WTC11 (cell line): ENCODE measurements around the gene ITK. TPM values are rescaled to one million over a fixed set of nuclear protein-coding genes. Genes with fewer than 3 reads are reported as not detected.

Experiments used
- ATAC-seq: fragments of 200-7000 bp; cut with Tn5 transposase; 2 replicates; pipeline ENCODE4 v1.10.0; 2021; ENCODE audit warnings: mild to moderate bottlenecking, moderate library complexity
- CTCF ChIA-PET: fragments of 300-600 bp; sonication (Branson Sonifier 250); formaldehyde crosslinking; loops from one replicate; lab custom pipeline; 2021; ENCODE audit warnings: antibody characterized with exemption; lab: Charles Lee
- POLR2A ChIA-PET: fragments of 350-600 bp; sonication (Branson Sonifier 250); formaldehyde crosslinking; loops from one replicate; lab custom pipeline; 2021; ENCODE audit warnings: antibody characterized with exemption; lab: Charles Lee
- DNase-seq: peaks from one replicate; pipeline ENCODE4 v3.0.0; 2021; ENCODE audit warnings: low spot score
- H3K27ac Mint-ChIP-seq: 2 replicates; pipeline ENCODE4 v1.8.0; 2021; ENCODE audit warnings: mixed read lengths
- H3K27me3 Mint-ChIP-seq: 2 replicates; pipeline ENCODE4 v1.8.0; 2021; ENCODE audit warnings: low read depth, mild to moderate bottlenecking, moderate library complexity, mixed read lengths
- H3K36me3 Mint-ChIP-seq: 2 replicates; pipeline ENCODE4 v1.8.0; 2021; ENCODE audit warnings: mixed read lengths
- H3K4me1 Mint-ChIP-seq: 2 replicates; pipeline ENCODE4 v1.8.0; 2022; ENCODE audit warnings: mixed read lengths
- H3K4me3 Mint-ChIP-seq: 2 replicates; pipeline ENCODE4 v1.8.0; 2021; ENCODE audit warnings: mild to moderate bottlenecking, moderate library complexity, mixed read lengths
- H3K9me3 Mint-ChIP-seq: 2 replicates; pipeline ENCODE4 v1.8.0; 2021; ENCODE audit warnings: mixed read lengths
- CREM ChIP-seq: sonication (generic); formaldehyde crosslinking; IDR thresholded peaks from 2 replicates; pipeline ENCODE4 v1.8.1; 2022; ENCODE audit warnings: mild to moderate bottlenecking, missing genetic modification reagents, moderate library complexity
- ELF4 ChIP-seq: sonication (generic); formaldehyde crosslinking; IDR thresholded peaks from 2 replicates; pipeline ENCODE4 v1.8.1; 2022; ENCODE audit warnings: low read depth, mild to moderate bottlenecking, moderate library complexity, missing genetic modification reagents
- ETV6 ChIP-seq: sonication (generic); formaldehyde crosslinking; IDR thresholded peaks from 2 replicates; pipeline ENCODE4 v1.8.1; 2022; ENCODE audit warnings: mild to moderate bottlenecking, missing genetic modification reagents
- FOXJ3 ChIP-seq: sonication (generic); formaldehyde crosslinking; IDR thresholded peaks from 2 replicates; pipeline ENCODE4 v1.9.0; 2021; ENCODE audit warnings: missing genetic modification reagents, mild to moderate bottlenecking, borderline replicate concordance
- MXD4 ChIP-seq: fragments of 250-450 bp; sonication (Bioruptor Pico); IDR thresholded peaks from 2 replicates; pipeline ENCODE4 v1.8.0; 2021; ENCODE audit warnings: mild to moderate bottlenecking, moderate library complexity, borderline replicate concordance
- MYBL2 ChIP-seq: sonication (generic); formaldehyde crosslinking; IDR thresholded peaks from 2 replicates; pipeline ENCODE4 v1.8.1; 2023; ENCODE audit warnings: mild to moderate bottlenecking, moderate library complexity, missing genetic modification reagents
- NFE2L1 ChIP-seq: sonication (generic); formaldehyde crosslinking; IDR thresholded peaks from 2 replicates; pipeline ENCODE4 v1.8.1; 2023; ENCODE audit warnings: missing genetic modification reagents
- OVOL2 ChIP-seq: fragments of 250-450 bp; sonication (Bioruptor Pico); IDR thresholded peaks from 2 replicates; pipeline ENCODE4 v1.9.0; 2021; ENCODE audit warnings: mild to moderate bottlenecking, borderline replicate concordance
- SMAD3 ChIP-seq: sonication (generic); formaldehyde crosslinking; IDR thresholded peaks from 2 replicates; pipeline ENCODE4 v1.8.0; 2022; ENCODE audit warnings: missing genetic modification reagents, mild to moderate bottlenecking, borderline replicate concordance
- SOX15 ChIP-seq: fragments of 250-450 bp; sonication (Bioruptor Pico); IDR thresholded peaks from 2 replicates; pipeline ENCODE4 v1.9.0; 2021; ENCODE audit warnings: mild to moderate bottlenecking
- ZBTB21 ChIP-seq: sonication (generic); formaldehyde crosslinking; IDR thresholded peaks from 2 replicates; pipeline ENCODE4 v1.8.1; 2023; ENCODE audit warnings: mild to moderate bottlenecking, missing genetic modification reagents, borderline replicate concordance
- total RNA-seq: library from RNA; stranded (reverse); gene quantifications from 3 replicates; pipeline ENCODE4 v1.2.3, GENCODE V29; 2021
- TF ChIP-seq, protein P1 (sequence below): sonication (generic); formaldehyde crosslinking; IDR thresholded peaks from 2 replicates; pipeline ENCODE4 v1.8.1; 2023; ENCODE audit warnings: mild to moderate bottlenecking, missing genetic modification reagents, moderate library complexity
- TF ChIP-seq, protein P2 (sequence below): sonication (generic); formaldehyde crosslinking; IDR thresholded peaks from 2 replicates; pipeline ENCODE4 v1.8.1; 2023; ENCODE audit warnings: mild to moderate bottlenecking, missing genetic modification reagents, borderline replicate concordance
- TF ChIP-seq, protein P3 (sequence below): sonication (generic); formaldehyde crosslinking; IDR thresholded peaks from 2 replicates; pipeline ENCODE4 v1.8.0; 2022; ENCODE audit warnings: mild to moderate bottlenecking, missing genetic modification reagents
- TF ChIP-seq, protein P4 (sequence below): sonication (generic); formaldehyde crosslinking; IDR thresholded peaks from 2 replicates; pipeline ENCODE4 v1.8.1; 2023; ENCODE audit warnings: mild to moderate bottlenecking, moderate library complexity, missing genetic modification reagents
- TF ChIP-seq, protein P5 (sequence below): fragments of 250-450 bp; sonication (Bioruptor Pico); conservative IDR thresholded peaks from 2 replicates; pipeline ENCODE4 v1.9.0; 2021; ENCODE audit warnings: mild to moderate bottlenecking
- TF ChIP-seq, protein P6 (sequence below): sonication (generic); formaldehyde crosslinking; IDR thresholded peaks from 2 replicates; pipeline ENCODE4 v1.8.1; 2022; ENCODE audit warnings: mild to moderate bottlenecking, missing genetic modification reagents, moderate library complexity, borderline replicate concordance
- TF ChIP-seq, protein P7 (sequence below): sonication (generic); formaldehyde crosslinking; IDR thresholded peaks from 2 replicates; pipeline ENCODE4 v1.8.1; 2022; ENCODE audit warnings: low read depth, mild to moderate bottlenecking, moderate library complexity, missing genetic modification reagents, borderline replicate concordance

The ITK gene
- total RNA-seq, 1 experiment from 2014 or later, result 0.52 TPM

DNA sequence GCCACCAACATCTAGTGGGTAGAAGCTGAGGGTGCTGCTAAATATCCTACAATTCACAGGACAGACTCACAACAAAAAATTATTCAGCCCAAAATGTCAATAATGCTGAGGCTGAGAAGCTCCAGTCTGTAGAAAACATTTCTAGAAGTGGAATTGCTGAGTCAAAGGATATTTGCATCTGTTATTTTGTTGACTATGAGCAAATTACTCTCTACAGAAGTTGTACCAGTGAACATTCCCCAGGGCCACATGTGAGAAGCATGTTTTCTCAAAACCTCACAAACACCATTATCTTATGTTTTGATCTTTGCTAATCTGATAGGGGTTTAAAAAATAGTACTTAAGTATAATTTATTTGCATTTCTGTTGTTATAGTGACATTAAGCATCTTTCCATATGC lies 15.4 kb downstream of the ITK start:
- ATAC-seq (no peak), DNase-seq (no peak)
- H3K4me3 Mint-ChIP-seq, result no peak overlapping the region
- no peaks in the 10 kb centered on the region for H3K9me3 Mint-ChIP-seq
- ChIA-PET POLR2A (no interaction called here), CTCF (no interaction called here)
- no peaks in the 10 kb centered on the region for H3K36me3 Mint-ChIP-seq
- peaks cover 5% of the 10 kb centered on the region for H3K27me3 Mint-ChIP-seq
- H3K27ac Mint-ChIP-seq, result no peak overlapping the region
- H3K4me1 Mint-ChIP-seq, result no peaks in the 10 kb centered on the region
- TF ChIP-seq, protein P1, sequence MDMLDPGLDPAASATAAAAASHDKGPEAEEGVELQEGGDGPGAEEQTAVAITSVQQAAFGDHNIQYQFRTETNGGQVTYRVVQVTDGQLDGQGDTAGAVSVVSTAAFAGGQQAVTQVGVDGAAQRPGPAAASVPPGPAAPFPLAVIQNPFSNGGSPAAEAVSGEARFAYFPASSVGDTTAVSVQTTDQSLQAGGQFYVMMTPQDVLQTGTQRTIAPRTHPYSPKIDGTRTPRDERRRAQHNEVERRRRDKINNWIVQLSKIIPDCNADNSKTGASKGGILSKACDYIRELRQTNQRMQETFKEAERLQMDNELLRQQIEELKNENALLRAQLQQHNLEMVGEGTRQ, result no peak
- no peak for TF ChIP-seq MYBL2 (CRISPR knock-in tag)
- no peak for TF ChIP-seq MXD4 (CRISPR knock-in tag)
- TF ChIP-seq FOXJ3 (CRISPR knock-in tag), result no peak
- TF ChIP-seq ELF4 (CRISPR knock-in tag), result no peak
- TF ChIP-seq, protein P2, sequence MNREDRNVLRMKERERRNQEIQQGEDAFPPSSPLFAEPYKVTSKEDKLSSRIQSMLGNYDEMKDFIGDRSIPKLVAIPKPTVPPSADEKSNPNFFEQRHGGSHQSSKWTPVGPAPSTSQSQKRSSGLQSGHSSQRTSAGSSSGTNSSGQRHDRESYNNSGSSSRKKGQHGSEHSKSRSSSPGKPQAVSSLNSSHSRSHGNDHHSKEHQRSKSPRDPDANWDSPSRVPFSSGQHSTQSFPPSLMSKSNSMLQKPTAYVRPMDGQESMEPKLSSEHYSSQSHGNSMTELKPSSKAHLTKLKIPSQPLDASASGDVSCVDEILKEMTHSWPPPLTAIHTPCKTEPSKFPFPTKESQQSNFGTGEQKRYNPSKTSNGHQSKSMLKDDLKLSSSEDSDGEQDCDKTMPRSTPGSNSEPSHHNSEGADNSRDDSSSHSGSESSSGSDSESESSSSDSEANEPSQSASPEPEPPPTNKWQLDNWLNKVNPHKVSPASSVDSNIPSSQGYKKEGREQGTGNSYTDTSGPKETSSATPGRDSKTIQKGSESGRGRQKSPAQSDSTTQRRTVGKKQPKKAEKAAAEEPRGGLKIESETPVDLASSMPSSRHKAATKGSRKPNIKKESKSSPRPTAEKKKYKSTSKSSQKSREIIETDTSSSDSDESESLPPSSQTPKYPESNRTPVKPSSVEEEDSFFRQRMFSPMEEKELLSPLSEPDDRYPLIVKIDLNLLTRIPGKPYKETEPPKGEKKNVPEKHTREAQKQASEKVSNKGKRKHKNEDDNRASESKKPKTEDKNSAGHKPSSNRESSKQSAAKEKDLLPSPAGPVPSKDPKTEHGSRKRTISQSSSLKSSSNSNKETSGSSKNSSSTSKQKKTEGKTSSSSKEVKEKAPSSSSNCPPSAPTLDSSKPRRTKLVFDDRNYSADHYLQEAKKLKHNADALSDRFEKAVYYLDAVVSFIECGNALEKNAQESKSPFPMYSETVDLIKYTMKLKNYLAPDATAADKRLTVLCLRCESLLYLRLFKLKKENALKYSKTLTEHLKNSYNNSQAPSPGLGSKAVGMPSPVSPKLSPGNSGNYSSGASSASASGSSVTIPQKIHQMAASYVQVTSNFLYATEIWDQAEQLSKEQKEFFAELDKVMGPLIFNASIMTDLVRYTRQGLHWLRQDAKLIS (CRISPR knock-in tag), result no peak
- no peak for TF ChIP-seq OVOL2 (CRISPR knock-in tag)
- TF ChIP-seq ETV6 (CRISPR knock-in tag), result no peak
- TF ChIP-seq, protein P3, sequence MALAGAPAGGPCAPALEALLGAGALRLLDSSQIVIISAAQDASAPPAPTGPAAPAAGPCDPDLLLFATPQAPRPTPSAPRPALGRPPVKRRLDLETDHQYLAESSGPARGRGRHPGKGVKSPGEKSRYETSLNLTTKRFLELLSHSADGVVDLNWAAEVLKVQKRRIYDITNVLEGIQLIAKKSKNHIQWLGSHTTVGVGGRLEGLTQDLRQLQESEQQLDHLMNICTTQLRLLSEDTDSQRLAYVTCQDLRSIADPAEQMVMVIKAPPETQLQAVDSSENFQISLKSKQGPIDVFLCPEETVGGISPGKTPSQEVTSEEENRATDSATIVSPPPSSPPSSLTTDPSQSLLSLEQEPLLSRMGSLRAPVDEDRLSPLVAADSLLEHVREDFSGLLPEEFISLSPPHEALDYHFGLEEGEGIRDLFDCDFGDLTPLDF, result no peak
- TF ChIP-seq SMAD3 (CRISPR knock-in tag), result no peak
- no peak for TF ChIP-seq NFE2L1 (CRISPR knock-in tag)
- TF ChIP-seq, protein P4, sequence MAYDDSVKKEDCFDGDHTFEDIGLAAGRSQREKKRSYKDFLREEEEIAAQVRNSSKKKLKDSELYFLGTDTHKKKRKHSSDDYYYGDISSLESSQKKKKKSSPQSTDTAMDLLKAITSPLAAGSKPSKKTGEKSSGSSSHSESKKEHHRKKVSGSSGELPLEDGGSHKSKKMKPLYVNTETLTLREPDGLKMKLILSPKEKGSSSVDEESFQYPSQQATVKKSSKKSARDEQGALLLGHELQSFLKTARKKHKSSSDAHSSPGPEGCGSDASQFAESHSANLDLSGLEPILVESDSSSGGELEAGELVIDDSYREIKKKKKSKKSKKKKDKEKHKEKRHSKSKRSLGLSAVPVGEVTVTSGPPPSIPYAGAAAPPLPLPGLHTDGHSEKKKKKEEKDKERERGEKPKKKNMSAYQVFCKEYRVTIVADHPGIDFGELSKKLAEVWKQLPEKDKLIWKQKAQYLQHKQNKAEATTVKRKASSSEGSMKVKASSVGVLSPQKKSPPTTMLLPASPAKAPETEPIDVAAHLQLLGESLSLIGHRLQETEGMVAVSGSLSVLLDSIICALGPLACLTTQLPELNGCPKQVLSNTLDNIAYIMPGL (CRISPR knock-in tag), result no peak
- TF ChIP-seq, protein P5, sequence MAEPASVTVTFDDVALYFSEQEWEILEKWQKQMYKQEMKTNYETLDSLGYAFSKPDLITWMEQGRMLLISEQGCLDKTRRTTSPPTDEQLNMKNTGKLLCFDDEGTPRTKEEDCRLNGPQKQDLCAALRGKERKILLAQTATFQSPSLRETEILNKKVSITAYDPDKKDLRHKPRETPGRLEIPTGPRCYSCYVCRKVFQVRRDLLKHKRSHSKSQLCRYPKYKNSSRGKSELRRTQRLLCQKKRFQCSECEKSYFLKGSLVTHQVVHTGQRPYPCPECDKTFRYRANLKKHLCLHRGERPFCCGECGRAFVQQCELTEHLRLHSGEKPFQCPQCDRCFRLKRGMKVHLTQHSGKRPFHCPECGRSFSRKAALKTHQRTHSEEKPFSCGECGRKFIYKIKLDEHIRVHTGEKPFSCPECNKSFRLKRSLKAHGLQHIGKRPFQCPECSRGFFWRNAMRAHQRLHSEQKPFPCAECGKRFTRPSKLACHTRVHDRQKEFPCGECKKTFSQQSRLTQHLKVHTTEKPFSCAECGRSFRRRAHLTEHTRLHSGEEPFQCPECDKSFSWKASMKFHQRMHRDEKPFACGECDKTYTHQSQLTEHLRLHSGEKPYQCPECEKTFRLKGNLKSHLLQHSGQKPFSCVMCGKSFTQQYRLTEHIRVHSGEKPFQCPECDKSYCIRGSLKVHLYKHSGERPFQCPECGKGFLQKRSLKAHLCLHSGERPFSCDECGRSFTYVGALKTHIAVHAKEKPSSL (CRISPR knock-in tag), result no peak
- TF ChIP-seq, protein P6, sequence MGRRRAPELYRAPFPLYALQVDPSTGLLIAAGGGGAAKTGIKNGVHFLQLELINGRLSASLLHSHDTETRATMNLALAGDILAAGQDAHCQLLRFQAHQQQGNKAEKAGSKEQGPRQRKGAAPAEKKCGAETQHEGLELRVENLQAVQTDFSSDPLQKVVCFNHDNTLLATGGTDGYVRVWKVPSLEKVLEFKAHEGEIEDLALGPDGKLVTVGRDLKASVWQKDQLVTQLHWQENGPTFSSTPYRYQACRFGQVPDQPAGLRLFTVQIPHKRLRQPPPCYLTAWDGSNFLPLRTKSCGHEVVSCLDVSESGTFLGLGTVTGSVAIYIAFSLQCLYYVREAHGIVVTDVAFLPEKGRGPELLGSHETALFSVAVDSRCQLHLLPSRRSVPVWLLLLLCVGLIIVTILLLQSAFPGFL (CRISPR knock-in tag), result no peak
- TF ChIP-seq, protein P7, sequence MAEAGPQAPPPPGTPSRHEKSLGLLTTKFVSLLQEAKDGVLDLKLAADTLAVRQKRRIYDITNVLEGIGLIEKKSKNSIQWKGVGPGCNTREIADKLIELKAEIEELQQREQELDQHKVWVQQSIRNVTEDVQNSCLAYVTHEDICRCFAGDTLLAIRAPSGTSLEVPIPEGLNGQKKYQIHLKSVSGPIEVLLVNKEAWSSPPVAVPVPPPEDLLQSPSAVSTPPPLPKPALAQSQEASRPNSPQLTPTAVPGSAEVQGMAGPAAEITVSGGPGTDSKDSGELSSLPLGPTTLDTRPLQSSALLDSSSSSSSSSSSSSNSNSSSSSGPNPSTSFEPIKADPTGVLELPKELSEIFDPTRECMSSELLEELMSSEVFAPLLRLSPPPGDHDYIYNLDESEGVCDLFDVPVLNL (CRISPR knock-in tag), result no peak
- no peak for TF ChIP-seq ZBTB21 (CRISPR knock-in tag)
- TF ChIP-seq CREM (CRISPR knock-in tag), result no peak
- TF ChIP-seq SOX15 (CRISPR knock-in tag), result no peak
